Fibroblast of lung (primary cell): ENCODE data around the gene RAB30.

Experiments used
- EZH2 ChIP-seq: IDR thresholded peaks from 2 replicates; pipeline ENCODE4 v1.5.1; 2012; ENCODE audit warnings: low read length, control low read depth, mild to moderate bottlenecking; ENCODE audit errors: missing control alignments
- TF ChIP-seq, protein P1 (sequence below), 2 donors: IDR thresholded peaks in 1 of 2; conservative IDR thresholded peaks in 1 of 2; 1 replicate in 1 of 2; 2 replicates in 1 of 2; pipeline ENCODE4 v1.5.1; 2011 to 2012; ENCODE audit warnings: low read length in 2 of 2, control low read depth in 1 of 2, inconsistent platforms in 1 of 2, low read depth in 1 of 2, mild to moderate bottlenecking in 1 of 2

DNA sequence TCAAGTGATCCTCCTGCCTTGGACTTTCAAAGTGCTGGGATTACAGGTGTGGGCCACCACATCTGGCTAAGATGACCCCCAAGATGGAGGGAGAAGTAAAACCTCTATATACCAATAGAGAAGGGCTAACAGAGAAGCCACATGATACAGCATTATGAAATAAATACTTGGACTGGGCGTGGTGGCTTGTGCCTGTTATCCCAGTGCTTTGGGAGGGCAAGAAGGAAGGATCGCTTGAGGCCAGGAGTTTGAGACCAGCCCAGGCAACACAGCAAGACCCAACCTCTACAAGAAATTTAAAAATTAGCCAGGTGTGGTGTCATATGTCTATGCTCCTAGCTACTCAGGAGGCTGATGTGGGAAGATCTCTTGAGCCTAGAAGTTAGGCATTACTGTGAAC is 61.7 kb downstream of the RAB30 start:
- TF ChIP-seq, protein P1, sequence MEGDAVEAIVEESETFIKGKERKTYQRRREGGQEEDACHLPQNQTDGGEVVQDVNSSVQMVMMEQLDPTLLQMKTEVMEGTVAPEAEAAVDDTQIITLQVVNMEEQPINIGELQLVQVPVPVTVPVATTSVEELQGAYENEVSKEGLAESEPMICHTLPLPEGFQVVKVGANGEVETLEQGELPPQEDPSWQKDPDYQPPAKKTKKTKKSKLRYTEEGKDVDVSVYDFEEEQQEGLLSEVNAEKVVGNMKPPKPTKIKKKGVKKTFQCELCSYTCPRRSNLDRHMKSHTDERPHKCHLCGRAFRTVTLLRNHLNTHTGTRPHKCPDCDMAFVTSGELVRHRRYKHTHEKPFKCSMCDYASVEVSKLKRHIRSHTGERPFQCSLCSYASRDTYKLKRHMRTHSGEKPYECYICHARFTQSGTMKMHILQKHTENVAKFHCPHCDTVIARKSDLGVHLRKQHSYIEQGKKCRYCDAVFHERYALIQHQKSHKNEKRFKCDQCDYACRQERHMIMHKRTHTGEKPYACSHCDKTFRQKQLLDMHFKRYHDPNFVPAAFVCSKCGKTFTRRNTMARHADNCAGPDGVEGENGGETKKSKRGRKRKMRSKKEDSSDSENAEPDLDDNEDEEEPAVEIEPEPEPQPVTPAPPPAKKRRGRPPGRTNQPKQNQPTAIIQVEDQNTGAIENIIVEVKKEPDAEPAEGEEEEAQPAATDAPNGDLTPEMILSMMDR (conservative IDR thresholded peaks at IDR 0.05 in 1 of 2, IDR thresholded peaks at IDR 0.05 in 1 of 2; ENCODE audit: low read depth in 1 of 2, low read length in 2 of 2): no peak
- TF ChIP-seq EZH2: no peak
